Calu3 (cell line): ENCODE results near the gene OR4A15. TPM values are rescaled to one million over a fixed set of nuclear protein-coding genes. Genes with fewer than 3 reads are reported as not detected.

ENCODE experiments used
- Bru-seq: library from RNA; stranded (reverse); fragments of 400-500 nt; gene quantifications from one replicate; lab custom pipeline; 2021; lab: Mats Ljungman, UMichigan
- BruChase-seq, 2 experiments: library from RNA; stranded (reverse); fragments of 400-500 nt; gene quantifications; one replicate each; lab custom pipeline; 2021; lab: Mats Ljungman, UMichigan
- BruUV-seq: library from RNA; stranded (reverse); fragments of 400-500 nt; replicated peaks from 2 replicates; lab custom pipeline; 2021; lab: Mats Ljungman, UMichigan
- CTCF ChIA-PET: fragments of 300-600 bp; sonication (Branson Sonifier 250); formaldehyde crosslinking; loops from one replicate; lab custom pipeline; 2022; ENCODE audit warnings: antibody characterized with exemption; lab: Charles Lee
- DNase-seq: peaks from one replicate; pipeline ENCODE4 v3.0.0; 2022
- H3K27ac Mint-ChIP-seq: one replicate; pipeline ENCODE4 v1.8.0; 2022; ENCODE audit warnings: mixed read lengths; ENCODE audit not compliant: unreplicated experiment
- H3K27me3 Mint-ChIP-seq: one replicate; pipeline ENCODE4 v1.8.0; 2022; ENCODE audit warnings: mixed read lengths; ENCODE audit not compliant: unreplicated experiment
- H3K36me3 Mint-ChIP-seq: one replicate; pipeline ENCODE4 v1.8.0; 2022; ENCODE audit warnings: mild to moderate bottlenecking, moderate library complexity, mixed read lengths; ENCODE audit not compliant: insufficient read depth, unreplicated experiment
- H3K4me1 Mint-ChIP-seq: one replicate; pipeline ENCODE4 v1.8.0; 2022; ENCODE audit warnings: mild to moderate bottlenecking, low read depth, mixed read lengths; ENCODE audit not compliant: unreplicated experiment
- H3K4me3 Mint-ChIP-seq: one replicate; pipeline ENCODE4 v1.8.0; 2022; ENCODE audit warnings: mild to moderate bottlenecking, low read depth, moderate library complexity, mixed read lengths; ENCODE audit not compliant: unreplicated experiment
- H3K9me3 Mint-ChIP-seq: one replicate; pipeline ENCODE4 v1.8.0; 2022; ENCODE audit warnings: low read depth, mixed read lengths; ENCODE audit not compliant: unreplicated experiment
- intact Hi-C: fragments of 100-400 bp; cut with micrococcal nuclease; formaldehyde crosslinking; loops from one replicate; pipeline ENCODE4 v1.10.0; 2022; ENCODE audit not compliant: unreplicated experiment
- long read RNA-seq: library from polyadenylated mRNA; stranded (forward); transcript quantifications from one replicate; pipeline ENCODE4 v2.0.0, GENCODE V29; 2022
- total RNA-seq: library from RNA; stranded (reverse); gene quantifications from 2 replicates; pipeline ENCODE4 v1.2.3, GENCODE V29; 2022
- TF ChIP-seq, protein P1 (sequence below): fragments of 200-600 bp; IDR thresholded peaks from one replicate; pipeline ENCODE4 v1.8.0; 2022; ENCODE audit warnings: antibody characterized with exemption; ENCODE audit not compliant: unreplicated experiment

OR4A15 gene
- not detected in 2 replicates for total RNA-seq
- not detected for Bru-seq, nascent RNA
- not detected for BruChase-seq, experiment 1, labeled RNA remaining after a 6-hour chase
- BruChase-seq, experiment 2, labeled RNA remaining after a 2-hour chase: not detected
- long read RNA-seq: 0 reads

DNA sequence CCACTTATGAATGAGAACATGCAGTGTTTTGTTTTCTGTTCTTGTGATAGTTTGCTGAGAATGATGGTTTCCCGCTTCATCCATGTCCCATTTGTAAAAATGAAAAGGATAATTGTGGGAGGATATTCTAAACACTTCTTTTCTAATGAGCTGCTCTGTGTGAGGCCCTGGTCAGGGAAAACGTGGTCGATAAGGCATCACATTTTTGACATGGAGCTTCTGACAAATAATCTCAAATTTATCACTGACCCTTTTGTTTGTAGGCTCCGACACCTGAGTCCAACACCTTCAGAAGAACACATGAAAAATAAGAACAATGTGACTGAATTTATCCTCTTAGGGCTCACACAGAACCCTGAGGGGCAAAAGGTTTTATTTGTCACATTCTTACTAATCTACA, at the start of gene OR4A15:
TSS of gene OR4A15 (plus strand) at position 301 of the 400 bp plus-strand sequence. CDS start at position 301, 0 bp downstream.
- Mint-ChIP-seq H3K27me3 (no peaks in the 10 kb centered on the region), H3K4me1 (no peaks in the 10 kb centered on the region), H3K27ac (no peak within 1 kb of the TSS), H3K36me3 (no peaks in the 10 kb centered on the region), H3K4me3 (no peak within 1 kb of the TSS), H3K9me3 (peaks cover 7% of the 10 kb centered on the region)
- no TSS peak for BruUV-seq
- CTCF ChIA-PET: no interaction called here
- intact Hi-C loops: no loop called here
- TF ChIP-seq, protein P1, sequence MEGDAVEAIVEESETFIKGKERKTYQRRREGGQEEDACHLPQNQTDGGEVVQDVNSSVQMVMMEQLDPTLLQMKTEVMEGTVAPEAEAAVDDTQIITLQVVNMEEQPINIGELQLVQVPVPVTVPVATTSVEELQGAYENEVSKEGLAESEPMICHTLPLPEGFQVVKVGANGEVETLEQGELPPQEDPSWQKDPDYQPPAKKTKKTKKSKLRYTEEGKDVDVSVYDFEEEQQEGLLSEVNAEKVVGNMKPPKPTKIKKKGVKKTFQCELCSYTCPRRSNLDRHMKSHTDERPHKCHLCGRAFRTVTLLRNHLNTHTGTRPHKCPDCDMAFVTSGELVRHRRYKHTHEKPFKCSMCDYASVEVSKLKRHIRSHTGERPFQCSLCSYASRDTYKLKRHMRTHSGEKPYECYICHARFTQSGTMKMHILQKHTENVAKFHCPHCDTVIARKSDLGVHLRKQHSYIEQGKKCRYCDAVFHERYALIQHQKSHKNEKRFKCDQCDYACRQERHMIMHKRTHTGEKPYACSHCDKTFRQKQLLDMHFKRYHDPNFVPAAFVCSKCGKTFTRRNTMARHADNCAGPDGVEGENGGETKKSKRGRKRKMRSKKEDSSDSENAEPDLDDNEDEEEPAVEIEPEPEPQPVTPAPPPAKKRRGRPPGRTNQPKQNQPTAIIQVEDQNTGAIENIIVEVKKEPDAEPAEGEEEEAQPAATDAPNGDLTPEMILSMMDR: no peak
- DNase-seq: no peak

DNA sequence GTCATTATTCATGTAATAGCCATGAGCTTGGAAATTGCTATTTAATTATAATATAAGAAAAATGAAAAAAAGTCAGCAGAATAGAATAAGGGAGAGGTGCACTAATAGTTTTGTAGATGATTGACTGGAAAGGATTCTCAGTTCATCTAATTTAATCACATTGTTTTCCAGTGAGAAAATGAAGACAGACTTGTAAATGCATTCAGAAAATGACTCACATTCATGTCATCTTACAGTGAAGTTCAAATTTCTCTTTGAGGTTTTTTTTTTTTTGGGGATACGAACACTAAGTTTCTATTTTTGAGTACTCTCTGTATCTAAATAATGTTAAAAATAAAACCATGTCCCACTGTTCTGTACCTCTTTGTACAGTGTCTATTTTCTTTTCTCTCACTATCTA, 43.3 kb upstream of the OR4A15 start:
- Mint-ChIP-seq H3K9me3 (peaks cover 7% of the 10 kb centered on the region), H3K36me3 (no peaks in the 10 kb centered on the region), H3K27ac (no peak overlapping the region), H3K4me1 (no peaks in the 10 kb centered on the region), H3K27me3 (no peaks in the 10 kb centered on the region), H3K4me3 (no peak overlapping the region)
- intact Hi-C loops: no loop called here
- TF ChIP-seq, protein P1: no peak
- BruUV-seq: no TSS peak
- no peak for DNase-seq
- CTCF ChIA-PET: interaction anchor here (0.7 kb wide), 1 partner anchor 10 kb away, joined by 3 read pairs; no protein-coding TSS in a partner anchor

DNA sequence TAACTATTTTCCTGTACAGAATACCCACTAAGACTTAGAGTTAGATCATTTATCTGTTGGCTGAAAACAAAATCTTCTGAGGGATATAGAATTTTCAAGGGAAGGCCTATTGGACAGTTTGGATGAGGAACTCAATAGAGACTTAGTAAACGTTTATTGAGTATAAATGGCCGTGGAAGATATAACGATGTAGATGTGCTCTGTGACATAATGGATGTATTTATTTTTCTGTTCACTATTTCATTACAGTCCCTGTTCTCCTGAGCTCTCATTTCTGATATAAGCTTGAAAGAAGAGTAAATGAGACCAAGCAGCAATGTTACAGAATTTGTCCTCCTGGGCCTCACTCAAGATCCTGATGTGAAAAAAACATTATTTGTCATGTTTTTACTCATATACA, 24.9 kb upstream of the OR4A15 start, which contains the start of gene OR4A16:
TSS of gene OR4A16 (plus strand) at position 301 of the 400 bp plus-strand sequence. CDS start at position 301, 0 bp downstream.
- no TSS peak for BruUV-seq
- Mint-ChIP-seq H3K4me1 (no peaks in the 10 kb centered on the region), H3K27ac (no peak within 1 kb of the TSS), H3K9me3 (peaks cover 12% of the 10 kb centered on the region), H3K36me3 (no peaks in the 10 kb centered on the region), H3K27me3 (no peaks in the 10 kb centered on the region), H3K4me3 (no peak within 1 kb of the TSS)
- TF ChIP-seq, protein P1: no peak
- intact Hi-C loops: no loop called here
- CTCF ChIA-PET: no interaction called here
- no peak for DNase-seq

DNA sequence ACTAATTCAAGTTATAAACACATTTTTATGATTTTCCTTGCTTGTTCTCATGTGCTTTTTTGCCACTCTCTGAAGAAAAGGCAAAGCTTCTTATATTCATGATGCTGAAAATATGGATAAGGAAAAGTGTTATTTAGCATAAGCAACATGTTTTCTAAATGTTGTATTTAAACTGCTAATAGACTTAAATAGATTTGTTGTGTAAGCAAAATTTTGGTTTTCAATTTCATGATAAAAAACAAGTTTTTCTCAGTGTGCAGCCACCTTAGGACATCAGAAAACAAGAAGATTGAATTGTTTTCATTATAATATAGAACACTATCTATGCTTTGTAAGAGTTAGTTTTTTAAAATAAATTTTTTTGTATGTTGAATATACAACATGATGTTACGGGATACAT, 22.5 kb upstream of the OR4A15 start:
- H3K4me1 Mint-ChIP-seq: no peaks in the 10 kb centered on the region
- DNase-seq: no peak
- TF ChIP-seq, protein P1: no peak
- no TSS peak for BruUV-seq
- H3K36me3 Mint-ChIP-seq: no peaks in the 10 kb centered on the region
- no peak overlapping the region for H3K4me3 Mint-ChIP-seq
- no peaks in the 10 kb centered on the region for H3K27me3 Mint-ChIP-seq
- CTCF ChIA-PET: no interaction called here
- intact Hi-C loops: no loop called here
- H3K9me3 Mint-ChIP-seq: peaks cover 13% of the 10 kb centered on the region
- H3K27ac Mint-ChIP-seq: no peak overlapping the region
